GM18502 (cell line): ENCODE data around the gene ZNF8.
"Not testable (repeated sequence)": the region's sequence is repeated elsewhere in the genome, so short reads cannot be mapped to it uniquely, and the experiment has no call there.

ENCODE experiments used
- ATAC-seq: cut with Tn5 transposase; IDR thresholded peaks from one replicate; pipeline ENCODE4 v1.9.1; 2021; ENCODE audit warnings: mild to moderate bottlenecking; ENCODE audit not compliant: unreplicated experiment, poor library complexity

ZNF8 gene

DNA sequence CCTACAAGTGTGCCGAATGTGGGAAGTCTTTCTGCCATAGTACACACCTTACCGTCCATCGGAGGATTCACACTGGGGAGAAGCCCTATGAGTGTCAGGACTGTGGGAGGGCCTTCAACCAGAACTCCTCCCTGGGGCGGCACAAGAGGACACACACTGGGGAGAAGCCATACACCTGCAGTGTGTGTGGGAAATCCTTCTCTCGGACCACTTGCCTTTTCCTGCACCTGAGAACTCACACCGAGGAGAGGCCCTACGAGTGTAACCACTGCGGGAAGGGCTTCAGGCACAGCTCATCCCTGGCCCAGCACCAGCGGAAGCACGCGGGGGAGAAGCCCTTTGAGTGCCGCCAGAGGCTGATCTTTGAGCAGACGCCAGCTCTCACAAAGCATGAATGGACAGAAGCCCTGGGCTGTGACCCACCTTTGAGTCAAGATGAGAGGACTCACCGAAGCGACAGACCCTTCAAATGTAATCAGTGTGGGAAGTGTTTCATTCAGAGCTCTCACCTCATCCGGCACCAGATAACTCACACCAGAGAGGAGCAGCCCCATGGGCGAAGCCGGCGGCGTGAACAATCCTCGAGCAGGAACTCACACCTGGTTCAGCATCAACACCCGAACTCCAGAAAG lies 16.1 kb downstream of the ZNF8 start:
- no peak for ATAC-seq

DNA sequence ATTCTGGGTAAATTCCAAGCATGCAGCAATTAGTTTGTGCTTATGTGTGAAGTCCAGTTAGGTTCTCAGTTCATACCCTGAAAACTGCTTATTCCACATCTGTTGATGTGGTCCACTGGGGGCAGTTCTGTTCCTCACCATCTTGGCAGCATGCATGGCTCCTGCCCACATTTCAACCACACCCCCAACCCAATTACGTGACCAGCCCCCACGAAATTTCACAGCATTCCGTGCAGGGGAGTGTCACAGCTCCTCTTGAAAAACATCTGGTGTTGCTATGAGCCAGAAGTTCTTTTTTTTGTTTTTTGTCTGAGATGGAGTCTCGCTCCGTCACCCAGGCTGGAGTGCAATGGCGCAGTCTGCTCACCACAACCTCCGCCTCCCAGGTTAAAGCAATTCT lies 17.3 kb downstream of the ZNF8 start:
- ATAC-seq = no peak

GRCh38 chr19:58300620-58301019 lies 21.9 kb downstream of the ZNF8 start:
- ATAC-seq = no peak

- no peak for ATAC-seq
These were observed 25.5 kb downstream of the ZNF8 start for GRCh38 chr19:58304255-58304654.

DNA sequence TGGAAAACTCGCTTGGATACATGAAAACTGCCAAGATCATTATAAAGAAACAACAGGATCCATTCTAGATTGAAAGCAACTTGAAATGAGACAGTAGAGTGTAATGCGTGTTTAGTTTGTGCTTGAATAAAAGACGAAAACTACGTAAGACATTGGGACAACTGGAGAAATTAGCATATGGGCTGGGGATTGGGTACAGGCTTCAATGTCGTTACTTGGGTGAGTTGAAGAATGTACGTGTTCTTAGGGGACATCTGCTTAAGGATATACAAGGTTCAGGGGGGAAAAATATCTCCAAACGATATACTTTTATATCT lies 26.0 kb downstream of the ZNF8 start:
- ATAC-seq = peak; percentile 13

- peak; percentile 97 for ATAC-seq
These were observed 26.5 kb downstream of the ZNF8 start, which contains the start of gene ERVK3-1 for GRCh38 chr19:58305065-58305931. TSS of gene ERVK3-1 (plus strand) at chr19:58305377. CDS start at chr19:58312169, 6,792 bp downstream.

- ATAC-seq = no peak
These were observed 27.2 kb downstream of the ZNF8 start for GRCh38 chr19:58305932-58306323.

DNA sequence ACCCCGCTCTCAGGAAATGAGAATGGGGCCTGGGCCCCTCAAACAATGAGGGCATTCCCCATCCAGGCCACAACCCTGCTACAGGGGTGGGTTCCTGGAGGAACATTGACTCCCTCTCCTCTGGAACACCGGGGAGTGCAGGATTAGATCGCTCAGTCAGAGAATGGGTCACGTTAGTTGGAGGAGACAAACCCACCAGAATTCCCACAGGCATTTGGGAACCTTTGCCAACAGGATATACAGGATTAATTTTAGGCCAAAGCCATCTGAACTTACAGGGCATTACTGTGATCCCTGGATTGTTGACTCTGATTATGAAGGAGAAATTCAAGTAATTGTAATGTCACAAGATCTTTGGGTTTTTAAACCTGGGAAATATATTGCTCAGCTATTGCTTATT lies 29.0 kb downstream of the ZNF8 start:
- no peak for ATAC-seq

- not testable (repeated sequence) for ATAC-seq
These were observed 31.9 kb downstream of the ZNF8 start for GRCh38 chr19:58310685-58311084.

DNA sequence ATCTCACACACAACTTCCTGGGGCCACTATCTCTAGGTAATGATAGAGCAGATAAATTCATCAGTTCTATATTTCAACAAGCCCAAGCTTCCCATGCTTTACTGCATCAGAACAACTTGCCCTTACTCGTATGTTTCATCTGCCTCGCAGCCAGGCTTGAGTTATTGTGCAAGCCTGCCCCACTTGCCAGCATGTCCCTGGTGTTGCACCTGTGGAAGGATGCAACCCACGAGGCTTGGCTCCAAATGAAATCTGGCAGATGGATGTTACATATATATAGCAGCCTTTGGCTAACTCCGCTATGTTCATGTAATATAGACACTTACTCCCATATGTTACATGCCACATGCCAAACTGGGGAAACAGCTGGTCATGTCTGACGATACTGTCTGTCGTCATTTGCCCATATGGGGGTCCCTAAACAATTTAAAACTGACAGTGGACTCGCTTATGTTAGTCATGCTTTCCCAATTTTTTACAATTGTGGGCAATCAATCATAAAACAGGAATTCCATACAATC lies 32.6 kb downstream of the ZNF8 start:
- ATAC-seq = no peak

GRCh38 chr19:58315580-58315979 lies 36.8 kb downstream of the ZNF8 start:
- ATAC-seq = no peak

DNA sequence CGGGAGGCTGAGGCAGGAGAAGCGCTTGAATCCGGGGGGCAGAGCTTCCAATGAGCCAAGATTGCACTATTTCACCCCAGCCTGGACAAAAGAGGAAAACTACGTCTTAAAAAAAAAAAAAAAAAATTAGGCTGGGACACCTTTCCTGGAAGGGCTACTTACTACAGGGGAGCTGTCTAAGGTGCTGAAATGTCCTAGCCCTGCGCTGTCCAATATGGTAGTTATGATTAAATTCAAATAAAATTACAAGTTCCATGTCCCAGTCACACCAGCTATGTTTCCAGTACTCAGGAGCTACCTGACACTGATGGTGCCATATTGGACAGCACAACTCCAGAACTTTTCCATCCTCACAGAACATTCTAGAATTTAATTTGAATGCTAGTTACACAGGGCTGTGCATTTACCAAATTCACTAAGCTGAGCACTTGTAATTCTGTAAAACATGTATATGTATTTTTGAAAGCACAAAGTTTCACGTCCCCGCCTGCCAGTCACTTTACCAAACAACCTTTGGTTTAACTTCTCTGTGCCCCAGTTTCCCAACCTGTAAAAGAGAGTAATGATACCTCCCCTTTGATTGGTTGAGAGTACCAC lies 38.8 kb downstream of the ZNF8 start:
- no peak for ATAC-seq

GRCh38 chr19:58318297-58318696 lies 39.5 kb downstream of the ZNF8 start:
- no peak for ATAC-seq

DNA sequence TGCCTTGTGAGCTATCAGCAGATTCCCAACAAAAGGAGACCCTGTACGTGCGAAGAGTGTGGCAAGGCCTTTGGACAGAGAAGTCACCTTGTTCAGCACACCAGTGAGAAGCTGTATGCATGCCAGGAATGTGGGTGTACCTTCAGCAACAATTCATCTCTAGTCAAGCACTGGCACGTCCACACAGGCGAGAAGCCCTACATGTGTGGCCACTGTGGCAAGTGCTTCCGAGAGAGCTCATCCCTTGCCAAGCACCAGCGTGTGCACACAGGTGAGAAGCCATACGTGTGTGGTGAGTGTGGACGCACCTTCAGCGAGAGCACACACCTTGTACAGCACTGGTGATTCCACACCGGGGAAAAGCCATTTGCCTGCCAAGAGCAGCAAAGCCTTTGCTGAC lies 40.5 kb downstream of the ZNF8 start:
- no peak for ATAC-seq

DNA sequence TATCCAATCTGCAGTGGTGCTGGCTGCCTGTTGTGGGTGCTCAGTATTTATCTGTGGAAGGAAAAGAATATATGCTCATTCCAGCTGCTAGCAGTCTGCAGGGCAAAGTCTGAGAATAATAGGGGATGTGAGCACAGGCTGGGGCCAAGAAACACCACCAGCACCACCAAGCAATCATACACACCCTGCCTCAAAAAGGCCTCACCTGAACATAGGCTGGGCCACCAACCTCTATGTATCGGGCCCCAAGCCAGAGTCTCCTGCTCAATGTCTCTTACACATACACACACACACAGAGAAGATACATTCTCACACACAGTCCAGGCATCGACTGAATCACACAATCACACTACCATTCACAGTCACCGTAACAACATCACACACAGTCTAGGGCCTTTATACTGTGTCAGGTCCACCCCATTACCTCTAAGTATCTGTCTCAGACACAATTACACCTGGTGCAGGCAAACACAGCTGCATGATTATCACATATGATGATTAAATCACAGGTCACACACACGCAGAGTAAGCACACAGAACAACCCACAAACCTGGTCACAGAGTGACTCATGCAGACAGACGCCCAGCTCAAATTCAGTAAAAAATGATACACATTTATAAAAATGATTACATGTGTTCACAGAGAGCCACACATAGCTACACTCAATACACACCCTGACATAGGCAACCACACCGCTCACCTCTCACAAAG lies 46.7 kb downstream of the ZNF8 start:
- ATAC-seq = no peak

DNA sequence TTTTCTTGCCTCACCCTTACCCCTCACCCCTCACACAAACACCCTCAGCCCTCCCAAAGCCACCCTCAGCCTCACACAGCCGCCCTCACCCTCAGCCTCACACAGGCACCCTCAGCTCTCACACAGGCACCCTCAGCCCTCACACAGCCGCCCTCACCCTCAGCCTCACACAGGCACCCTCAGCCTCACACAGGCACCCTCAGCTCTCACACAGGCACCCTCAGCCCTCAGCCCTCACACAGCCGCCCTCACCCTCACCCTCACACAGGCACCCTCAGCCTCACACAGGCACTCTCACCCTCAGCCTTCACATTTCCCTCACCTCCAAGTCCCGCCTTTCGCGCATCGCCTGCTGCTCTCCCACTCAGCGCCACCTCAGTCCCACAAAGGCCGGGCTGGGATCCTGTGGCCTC lies 47.8 kb downstream of the ZNF8 start:
- ATAC-seq = peak; percentile 22

- ATAC-seq = peak; percentile 88
These were observed 48.4 kb downstream of the ZNF8 start, which contains the start of gene ZSCAN22 for GRCh38 chr19:58326914-58327726. TSS of gene ZSCAN22 (plus strand) at chr19:58326994. CDS start at chr19:58334803, 7,809 bp downstream.

- ATAC-seq = no peak
These were observed 50.2 kb downstream of the ZNF8 start for GRCh38 chr19:58328999-58329398.

DNA sequence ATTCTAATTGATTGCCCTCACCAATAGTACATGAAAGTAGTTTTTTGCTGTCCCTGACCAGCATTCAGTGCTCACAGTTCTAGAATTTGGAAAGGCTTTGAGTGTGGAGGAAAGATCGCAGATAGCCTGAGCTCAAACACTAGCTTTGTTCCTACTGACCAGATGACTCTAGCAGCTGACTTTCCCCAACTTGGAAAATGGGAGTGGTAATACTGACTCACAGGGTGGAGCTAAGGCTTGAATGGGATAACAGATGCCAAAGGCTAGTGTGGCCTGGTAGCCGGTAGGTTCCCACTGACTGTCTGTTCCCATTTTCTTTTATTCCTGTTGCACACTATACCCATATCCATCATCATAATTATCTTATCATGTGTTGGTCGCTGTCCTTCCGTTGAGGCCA lies 51.7 kb downstream of the ZNF8 start:
- ATAC-seq = no peak

DNA sequence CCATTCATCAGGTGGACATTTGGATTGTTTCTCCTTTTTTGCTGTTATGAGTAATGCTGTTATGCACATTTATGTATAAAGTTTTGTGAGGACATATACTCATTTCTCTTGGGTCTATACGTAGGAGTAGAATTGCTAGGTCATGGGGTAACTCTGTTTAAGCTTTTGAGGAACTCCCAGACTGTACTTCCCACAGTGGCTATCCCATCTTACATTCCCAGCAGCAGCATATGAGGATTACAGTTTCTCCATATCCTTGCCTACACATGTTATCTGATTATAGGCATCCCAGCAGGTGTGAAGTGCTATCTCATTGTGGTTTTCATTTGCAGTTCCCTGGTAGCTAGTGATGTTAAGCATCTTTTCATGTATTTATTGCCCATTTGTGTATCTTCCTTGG lies 53.9 kb downstream of the ZNF8 start:
- ATAC-seq = no peak
